T-helper 1 cell (primary cell): ENCODE results near the gene CCND3.
A peak's percentile ranks its signal among the peaks of the same experiment; 100 is the strongest.

Experiments
- DNase-seq, 5 donors: peaks; one replicate each; pipeline ENCODE4 v3.0.0-alpha.2; 2012 to 2020
- total RNA-seq, 4 donors: gene quantifications; one replicate each; lab custom pipeline; 2026; lab: John Stamatoyannopoulos, UW

CCND3 gene
- total RNA-seq = 191 to 248 (median 209) reads per million in 4 donors

- peak; percentile 71 to 94 (median 76) for DNase-seq
Measured at GRCh38 chr6:41941280-41942066, at the start of gene CCND3. TSS of gene CCND3 (minus strand) at chr6:41941808. CDS start at chr6:41941649, 159 bp downstream.

- DNase-seq = no peak
Measured at GRCh38 chr6:41986339-41986738, 44.7 kb upstream of the CCND3 start.

DNA sequence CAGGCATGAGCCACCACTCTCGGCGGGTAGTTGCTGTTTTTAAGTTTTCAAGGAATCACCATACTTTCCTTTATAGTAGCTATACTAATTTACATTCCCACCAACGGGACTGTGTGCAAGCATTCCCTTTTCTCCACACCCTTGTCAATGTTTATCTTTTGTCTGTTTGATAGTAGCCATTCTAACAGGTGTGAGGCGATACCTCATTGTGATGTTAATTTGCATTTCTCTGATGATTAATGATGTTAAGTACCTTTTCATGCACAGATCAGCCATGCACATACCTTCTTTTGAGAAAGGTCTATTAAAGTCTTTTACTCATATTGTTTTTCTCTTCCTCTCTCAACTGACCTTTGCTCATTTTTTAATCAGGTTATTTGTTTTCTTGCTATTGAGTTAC, 43.0 kb upstream of the CCND3 start:
- DNase-seq = no peak

DNA sequence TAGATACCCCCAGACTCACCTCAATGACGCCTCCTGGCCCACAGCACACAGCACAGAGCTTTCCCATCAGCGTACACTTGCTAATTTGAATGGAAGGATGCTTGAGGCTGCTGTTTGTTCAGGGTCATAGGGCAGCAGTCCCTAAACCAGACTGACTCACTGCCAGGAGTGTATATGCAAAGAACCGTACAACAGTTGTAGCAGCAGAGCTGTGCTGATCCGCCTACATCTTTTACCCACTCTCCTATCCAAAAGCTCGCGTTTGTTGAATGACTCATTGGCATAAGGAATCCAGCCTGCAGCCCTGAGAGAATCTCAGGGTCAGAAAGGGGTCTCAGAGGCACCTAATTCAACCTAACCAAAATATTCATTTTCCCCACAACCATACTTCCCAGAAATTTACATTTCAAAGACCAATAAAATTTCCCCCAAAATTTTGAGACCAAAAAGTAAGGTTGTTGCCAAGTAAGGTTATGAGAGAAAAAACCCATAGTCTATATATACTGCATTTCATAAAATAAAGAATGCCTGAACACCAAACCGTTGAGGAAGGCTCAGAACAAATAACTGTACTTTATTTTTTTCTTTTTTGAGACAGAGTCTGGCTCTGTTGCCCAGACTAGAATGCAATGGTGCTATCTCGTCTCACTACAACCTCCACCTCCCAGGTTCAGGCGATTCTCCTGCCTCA, 35.3 kb upstream of the CCND3 start:
- DNase-seq = peak in 1 of 5 donors; percentile 27

DNA sequence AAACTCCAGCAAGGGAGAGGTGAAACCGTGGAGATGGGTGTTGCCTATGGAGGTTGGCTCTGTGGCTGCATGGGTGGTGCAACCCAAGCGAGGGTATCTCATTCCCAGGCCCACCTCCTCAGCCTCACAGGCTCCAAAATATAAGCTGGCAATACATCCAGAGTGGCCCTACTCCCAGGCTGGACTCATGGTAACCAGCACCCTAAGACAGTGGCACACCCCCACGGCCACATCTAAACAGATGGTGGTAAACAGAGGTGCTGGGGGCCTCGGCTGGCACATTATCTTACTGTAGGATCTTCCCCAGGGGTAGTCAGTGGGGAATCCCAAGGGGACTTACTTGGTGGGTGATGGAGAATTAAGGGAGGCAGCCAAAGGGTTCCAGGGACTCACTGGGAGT, 33.7 kb upstream of the CCND3 start:
- DNase-seq = no peak

DNA sequence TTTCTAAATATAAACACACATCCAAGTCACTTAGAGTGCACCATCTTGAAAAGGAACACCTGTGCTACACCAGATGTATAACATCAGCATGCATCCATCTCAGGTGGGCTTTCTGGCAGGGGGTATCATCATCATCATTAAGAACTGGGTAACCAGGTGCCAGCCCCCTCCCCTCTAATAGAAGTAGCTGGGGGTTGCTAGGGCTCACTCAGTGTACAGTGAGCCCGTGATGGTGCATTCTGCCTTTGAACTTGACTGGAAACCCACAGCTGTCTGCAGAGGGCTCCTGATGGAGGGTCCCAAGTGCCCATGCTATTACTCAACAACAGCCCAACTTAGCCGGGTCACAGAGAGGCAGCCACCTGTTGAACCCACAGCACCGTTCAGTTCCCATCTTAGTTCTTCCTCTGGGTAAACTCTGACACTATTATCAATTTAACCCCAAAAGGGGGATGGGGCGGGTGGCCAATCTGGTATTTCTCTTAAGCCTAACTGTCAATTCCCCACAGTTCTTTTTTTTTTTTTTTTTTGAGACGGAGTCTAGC, 32.7 kb upstream of the CCND3 start:
- DNase-seq = no peak

GRCh38 chr6:41972826-41973225, 31.2 kb upstream of the CCND3 start:
- DNase-seq = no peak

- peak in 1 of 5 donors; percentile 15 for DNase-seq
Measured at GRCh38 chr6:41970436-41970846, 28.8 kb upstream of the CCND3 start.

DNA sequence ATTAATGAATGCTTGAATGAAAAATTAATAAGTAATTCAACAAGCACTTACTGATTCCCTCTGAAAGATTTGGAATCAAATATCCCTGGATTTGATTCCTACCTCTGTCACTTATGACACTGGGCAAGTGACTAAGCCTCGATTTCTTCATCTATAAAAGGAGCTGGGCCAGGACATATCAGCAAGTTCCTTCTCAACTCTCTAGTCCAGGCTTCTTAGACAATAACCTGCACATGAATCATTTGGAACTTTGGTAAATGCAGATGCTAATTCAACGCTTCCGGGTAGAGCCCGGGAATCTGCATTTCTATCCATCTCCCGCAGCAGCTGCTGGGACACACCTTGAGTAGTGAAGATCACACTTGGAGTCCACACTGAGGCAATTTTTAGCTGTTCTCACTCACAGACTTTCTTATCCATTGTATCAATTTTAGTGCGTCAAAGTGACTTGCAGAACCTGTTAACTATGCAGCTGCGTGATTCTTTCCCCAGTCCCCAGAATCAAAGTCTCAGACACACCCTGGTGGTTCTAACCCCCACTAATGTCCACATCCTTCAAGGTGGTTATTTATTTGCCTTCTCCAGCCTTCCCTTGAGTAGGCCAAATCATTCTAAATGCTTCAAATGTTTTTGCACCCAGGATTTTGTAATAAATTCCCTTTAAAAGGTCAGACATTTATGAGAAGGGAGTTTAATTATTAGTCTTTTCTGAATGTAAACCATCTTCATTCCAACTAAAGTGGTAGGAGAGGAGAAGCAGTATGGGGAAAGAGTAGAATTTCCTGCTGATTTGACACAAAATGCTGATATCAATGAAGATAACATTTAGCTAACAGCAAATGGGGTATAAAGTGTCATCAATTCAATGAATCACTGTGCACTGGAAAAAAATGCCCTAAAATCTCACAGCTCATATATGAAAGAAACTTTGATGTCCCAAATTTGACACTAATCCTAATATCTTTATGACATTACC, 26.0 kb upstream of the CCND3 start:
- no peak for DNase-seq

- DNase-seq = no peak
Measured at GRCh38 chr6:41966961-41967311, 25.3 kb upstream of the CCND3 start.

GRCh38 chr6:41966214-41966920, 24.8 kb upstream of the CCND3 start:
- DNase-seq = no peak

GRCh38 chr6:41965429-41966213, 24.0 kb upstream of the CCND3 start:
- no peak for DNase-seq

DNA sequence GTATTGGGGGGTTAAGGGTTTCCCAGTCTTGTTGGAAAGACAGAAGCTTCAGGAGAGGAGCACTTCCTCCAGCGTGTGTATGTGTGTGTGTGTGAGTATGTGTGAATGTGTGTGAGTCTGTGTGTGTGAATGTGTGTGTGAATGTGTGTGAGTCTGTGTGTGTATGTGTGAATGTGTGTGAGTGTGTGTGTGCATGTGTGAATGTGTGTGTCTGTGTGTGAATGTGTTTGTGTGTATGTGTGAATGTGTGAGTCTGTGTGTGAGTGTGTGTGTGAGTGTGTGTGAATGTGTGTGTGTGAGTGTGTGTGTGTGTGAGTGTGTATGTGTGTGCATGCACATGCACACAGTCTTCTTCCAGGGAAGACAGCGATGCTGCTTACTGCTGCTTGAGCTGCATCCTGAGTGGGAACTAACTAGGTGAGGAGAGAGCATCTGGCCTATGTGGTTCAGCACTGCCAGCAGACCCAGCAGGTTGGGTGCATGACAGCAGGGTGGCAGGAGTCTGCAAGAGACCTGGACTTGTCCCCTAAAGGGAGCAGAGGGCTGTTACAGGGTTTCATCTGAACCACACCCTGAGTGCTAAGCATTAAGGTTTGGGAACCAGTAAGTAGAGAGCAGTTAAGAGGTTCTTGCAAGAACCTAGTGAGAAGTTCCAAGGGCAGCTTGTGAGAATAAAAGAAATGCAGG, 22.7 kb upstream of the CCND3 start:
- peak in 1 of 5 donors; percentile 28 for DNase-seq

GRCh38 chr6:41963371-41963770, 21.8 kb upstream of the CCND3 start:
- DNase-seq = no peak

- no peak for DNase-seq
Measured at GRCh38 chr6:41960028-41960427, 18.4 kb upstream of the CCND3 start.

DNA sequence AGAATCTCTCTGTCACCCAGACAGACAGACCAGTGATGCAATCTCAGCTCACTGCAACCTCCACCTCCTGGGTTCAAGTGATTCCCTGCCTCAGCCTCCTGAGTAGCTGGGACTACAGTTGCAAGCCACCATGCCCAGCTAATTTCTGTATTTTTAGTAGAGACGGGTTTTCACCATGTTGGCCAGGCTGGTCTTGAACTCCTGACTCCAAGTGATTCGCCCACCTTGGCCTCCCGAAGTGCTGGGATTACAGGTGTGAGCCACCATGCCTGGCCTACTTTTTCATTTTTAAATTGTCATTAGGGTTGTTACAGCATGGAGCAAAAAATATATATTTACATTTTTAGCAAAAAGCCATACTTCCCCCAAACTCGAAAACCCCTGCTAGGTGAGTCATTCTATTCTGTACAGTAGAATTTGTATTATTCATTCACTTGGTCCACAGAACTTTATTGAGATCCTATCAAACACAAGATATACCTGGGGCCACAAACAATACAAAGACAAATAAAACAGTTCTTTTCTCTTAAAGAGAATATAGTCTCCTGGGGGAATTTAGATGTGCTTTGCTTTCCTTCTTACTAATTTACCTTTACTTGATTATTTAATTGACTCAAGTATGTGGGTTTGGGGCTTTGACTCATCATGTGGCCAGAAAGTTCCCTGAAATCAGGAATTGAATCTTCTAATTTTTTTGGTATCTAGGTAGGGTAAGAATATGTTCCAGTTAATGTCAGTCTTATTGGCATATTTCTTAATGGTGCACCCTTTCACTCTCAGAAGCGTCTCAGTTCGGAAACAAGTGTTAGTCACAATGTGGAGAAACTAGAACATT, 16.6 kb upstream of the CCND3 start:
- DNase-seq = peak in 1 of 5 donors; percentile 69

- no peak for DNase-seq
Measured at GRCh38 chr6:41957117-41957516, 15.5 kb upstream of the CCND3 start.

DNA sequence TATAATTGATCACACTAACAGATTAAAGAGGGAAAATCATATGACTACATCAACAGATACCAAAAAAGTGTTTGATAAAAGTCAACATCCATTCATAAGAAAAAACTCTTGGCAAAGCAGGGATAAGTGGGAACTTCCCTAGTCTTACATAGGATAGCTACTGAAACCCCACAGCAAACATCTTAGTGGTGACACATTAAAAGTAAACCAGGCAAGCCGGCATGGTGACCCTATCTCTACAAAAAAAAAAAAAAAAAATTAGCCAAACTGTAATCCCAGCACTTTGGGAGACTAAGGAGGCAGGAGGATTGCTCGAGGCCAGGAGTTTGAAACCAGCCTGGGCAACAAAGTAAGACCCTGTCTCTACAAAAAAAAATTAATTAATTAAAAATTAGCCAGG, 13.8 kb upstream of the CCND3 start:
- no peak for DNase-seq

DNA sequence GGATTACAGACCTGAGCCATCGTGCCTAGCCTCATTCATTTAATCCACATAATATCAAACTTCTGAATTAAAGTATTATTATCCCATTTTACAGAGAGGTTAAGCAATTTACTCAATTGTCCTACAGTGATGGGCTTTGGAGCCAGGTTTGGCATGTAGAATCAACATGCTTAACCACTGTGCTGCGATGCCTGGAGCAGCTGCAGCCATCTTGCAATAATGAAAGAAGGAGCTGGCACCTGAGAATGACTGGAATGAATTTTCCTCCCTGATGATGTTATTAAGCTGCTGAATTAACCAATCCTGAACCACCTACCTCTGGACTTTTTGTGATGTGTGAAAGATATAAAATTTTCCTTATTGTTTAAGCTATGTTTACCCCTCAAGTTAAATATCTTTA, 13.1 kb upstream of the CCND3 start:
- DNase-seq = no peak
